NCI-H345 treated with DMSO at 0.1 percent for 48 hours (cell line): ENCODE results near the gene VRK3.
"Not testable (repeated sequence)": the region's sequence is repeated elsewhere in the genome, so short reads cannot be mapped to it uniquely, and the experiment has no call there.

ENCODE experiments used
- DNase-seq: peaks from one replicate; lab custom pipeline; 2025; ENCODE audit not compliant: unreplicated experiment; lab: John Stamatoyannopoulos, UW

The VRK3 gene

GRCh38 chr19:49997709-49998108 lies 27.5 kb downstream of the VRK3 start:
- no peak for DNase-seq

GRCh38 chr19:49988433-49988832 lies 36.7 kb downstream of the VRK3 start:
- DNase-seq = no peak

- DNase-seq = no peak
These were observed 37.2 kb downstream of the VRK3 start for GRCh38 chr19:49988007-49988406.

GRCh38 chr19:49987159-49987698 lies 37.9 kb downstream of the VRK3 start:
- DNase-seq = no peak

- DNase-seq = no peak
These were observed 38.8 kb downstream of the VRK3 start for GRCh38 chr19:49986354-49986753.

- no peak for DNase-seq
These were observed 39.3 kb downstream of the VRK3 start for GRCh38 chr19:49985871-49986270.

- no peak for DNase-seq
These were observed 40.7 kb downstream of the VRK3 start for GRCh38 chr19:49984491-49984890.

- peak; percentile 2 for DNase-seq
These were observed 41.4 kb downstream of the VRK3 start for GRCh38 chr19:49983645-49984229.

GRCh38 chr19:49981603-49982593 lies 43.3 kb downstream of the VRK3 start:
- DNase-seq = no peak

- no peak for DNase-seq
These were observed 46.8 kb downstream of the VRK3 start for GRCh38 chr19:49978324-49978723.

- DNase-seq = no peak
These were observed 47.3 kb downstream of the VRK3 start for GRCh38 chr19:49977881-49978280.

GRCh38 chr19:49977076-49977475 lies 48.1 kb downstream of the VRK3 start:
- DNase-seq = no peak

- no peak for DNase-seq
These were observed 48.7 kb downstream of the VRK3 start for GRCh38 chr19:49976496-49976895.

- DNase-seq = no peak
These were observed 50.1 kb downstream of the VRK3 start for GRCh38 chr19:49975051-49975450.

GRCh38 chr19:49973987-49974386 lies 51.2 kb downstream of the VRK3 start:
- DNase-seq = no peak

GRCh38 chr19:49972841-49973240 lies 52.3 kb downstream of the VRK3 start:
- no peak for DNase-seq

- DNase-seq = no peak
These were observed 53.2 kb downstream of the VRK3 start for GRCh38 chr19:49971991-49972411.

GRCh38 chr19:49969355-49969754 lies 55.8 kb downstream of the VRK3 start:
- not testable (repeated sequence) for DNase-seq

- DNase-seq = no peak
These were observed 56.8 kb downstream of the VRK3 start for GRCh38 chr19:49968279-49968922.

GRCh38 chr19:49960980-49961379 lies 64.2 kb downstream of the VRK3 start, which contains the start of gene SIGLEC11:
Gene SIGLEC11 (minus strand): TSS chr19:49961172. CDS start chr19:49961081, 91 bp downstream.
- not testable (repeated sequence) for DNase-seq

GRCh38 chr19:49959892-49960291 lies 65.3 kb downstream of the VRK3 start:
- not testable (repeated sequence) for DNase-seq
